Sigmoid colon (tissue), 4 donors: Measurements from ENCODE around the gene INTS3.

Experiments
- EP300 ChIP-seq, 4 donors: sonication (generic); formaldehyde crosslinking; IDR thresholded peaks; one replicate each; pipeline ENCODE4 v1.6.1; 2017; ENCODE audit warnings: antibody characterized with exemption in 4 of 4
- POLR2A ChIP-seq, 2 donors: fragments of 450-650 bp; IDR thresholded peaks; one replicate each; pipeline ENCODE4 v1.6.1; 2016; ENCODE audit warnings: antibody characterized with exemption in 2 of 2, mild to moderate bottlenecking in 2 of 2, moderate library complexity in 2 of 2
- POLR2AphosphoS5 ChIP-seq, 4 donors: sonication (generic); formaldehyde crosslinking; IDR thresholded peaks; one replicate each; pipeline ENCODE4 v1.6.1; 2017; ENCODE audit warnings: antibody characterized with exemption in 4 of 4
- TF ChIP-seq, protein P1 (sequence below), 4 experiments: fragments of 450-650 bp in 3 of 4; fragments of 200-600 bp in 1 of 4; IDR thresholded peaks; one replicate each; pipeline ENCODE4 v1.5.1; 2016 to 2019; ENCODE audit warnings: antibody characterized with exemption in 4 of 4, mild to moderate bottlenecking in 3 of 4, moderate library complexity in 2 of 4

GRCh38 chr1:153684892-153685291 lies 43.0 kb upstream of the INTS3 start:
- TF ChIP-seq, protein P1, sequence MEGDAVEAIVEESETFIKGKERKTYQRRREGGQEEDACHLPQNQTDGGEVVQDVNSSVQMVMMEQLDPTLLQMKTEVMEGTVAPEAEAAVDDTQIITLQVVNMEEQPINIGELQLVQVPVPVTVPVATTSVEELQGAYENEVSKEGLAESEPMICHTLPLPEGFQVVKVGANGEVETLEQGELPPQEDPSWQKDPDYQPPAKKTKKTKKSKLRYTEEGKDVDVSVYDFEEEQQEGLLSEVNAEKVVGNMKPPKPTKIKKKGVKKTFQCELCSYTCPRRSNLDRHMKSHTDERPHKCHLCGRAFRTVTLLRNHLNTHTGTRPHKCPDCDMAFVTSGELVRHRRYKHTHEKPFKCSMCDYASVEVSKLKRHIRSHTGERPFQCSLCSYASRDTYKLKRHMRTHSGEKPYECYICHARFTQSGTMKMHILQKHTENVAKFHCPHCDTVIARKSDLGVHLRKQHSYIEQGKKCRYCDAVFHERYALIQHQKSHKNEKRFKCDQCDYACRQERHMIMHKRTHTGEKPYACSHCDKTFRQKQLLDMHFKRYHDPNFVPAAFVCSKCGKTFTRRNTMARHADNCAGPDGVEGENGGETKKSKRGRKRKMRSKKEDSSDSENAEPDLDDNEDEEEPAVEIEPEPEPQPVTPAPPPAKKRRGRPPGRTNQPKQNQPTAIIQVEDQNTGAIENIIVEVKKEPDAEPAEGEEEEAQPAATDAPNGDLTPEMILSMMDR (IDR thresholded peaks at IDR 0.05), result no peak
- TF ChIP-seq POLR2A (IDR thresholded peaks at IDR 0.05) (no peak), EP300 (IDR thresholded peaks at IDR 0.05) (no peak), POLR2AphosphoS5 (IDR thresholded peaks at IDR 0.05) (no peak)
